Panc1 (cell line): ENCODE data around the gene CRTAC1.

Experiments used
- CTCF ChIP-seq: fragments of 450-650 bp; IDR thresholded peaks from 2 replicates; pipeline ENCODE4 v1.5.1; 2017; ENCODE audit warnings: mild to moderate bottlenecking
- POLR2AphosphoS5 ChIP-seq: IDR thresholded peaks from 2 replicates; pipeline ENCODE4 v1.6.1; 2012; ENCODE audit warnings: mild to moderate bottlenecking, low read depth, low read length, moderate library complexity
- REST ChIP-seq, 2 experiments: IDR thresholded peaks; 2 replicates each; pipeline ENCODE4 v1.6.1; 2011 to 2012; ENCODE audit warnings: low read depth in 2 of 2, control low read depth in 1 of 2, low read length in 1 of 2, mild to moderate bottlenecking in 1 of 2, moderate library complexity in 1 of 2; ENCODE audit not compliant: insufficient read depth in 1 of 2

- TF ChIP-seq CTCF (no peak), REST (IDR thresholded peaks at IDR 0.05; ENCODE audit: insufficient read depth in 1 of 2, low read depth in 2 of 2, low read length in 1 of 2) (no peak), POLR2AphosphoS5 (no peak)
These were observed 122.6 kb downstream of the CRTAC1 start for GRCh38 chr10:97907830-97908229.
